ENCODE data around the gene USH1C. TPM values are rescaled to one million over a fixed set of nuclear protein-coding genes. Genes with fewer than 3 reads are reported as not detected.

Gene USH1C
- polyA plus RNA-seq, 6 donors from 2014 or later: not detected

DNA sequence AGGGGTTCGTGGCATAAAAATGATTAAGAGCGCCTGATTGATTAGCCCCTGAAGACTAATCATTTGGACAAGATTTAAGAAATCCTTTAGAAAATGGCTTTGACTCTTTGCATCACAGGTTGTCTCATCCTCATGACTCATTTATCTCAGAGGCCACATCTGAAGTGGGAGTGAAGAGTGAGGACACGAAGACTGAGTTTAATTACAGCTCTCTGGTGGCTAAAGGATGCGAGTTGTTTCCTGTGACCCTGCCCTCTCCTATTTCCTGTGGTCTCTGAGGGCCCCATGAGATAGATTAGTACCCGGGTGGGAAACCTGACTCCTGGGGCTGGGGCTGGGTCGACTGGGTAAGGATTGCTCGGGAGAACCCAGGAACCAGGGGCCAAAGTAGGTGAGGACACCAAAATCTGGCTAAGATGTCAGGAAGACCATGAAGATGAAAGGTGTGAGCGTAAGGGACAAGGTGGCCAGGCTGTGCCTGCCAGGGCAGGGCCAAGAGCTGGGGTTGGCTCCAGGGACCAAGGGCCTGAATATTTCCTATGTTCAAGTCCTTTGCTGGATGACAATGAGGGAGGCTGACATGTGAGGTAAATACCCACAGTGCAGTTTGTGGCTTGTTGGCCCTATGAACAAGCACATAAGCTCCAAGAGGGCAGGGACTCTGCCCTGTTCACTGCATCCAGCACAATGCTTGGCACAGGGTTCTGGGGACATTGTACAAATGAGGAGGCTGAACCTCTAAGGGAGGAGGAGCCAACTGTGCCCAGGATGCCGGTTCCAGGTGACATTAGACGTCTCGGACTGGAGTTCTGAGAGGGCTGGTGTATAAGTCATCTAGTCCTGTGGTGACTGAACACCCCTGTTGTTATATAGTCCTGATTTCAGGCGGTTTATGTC lies 6.5 kb upstream of the USH1C start:
- Mint-ChIP-seq H3K9me3 (peaks cover 0 to 4% (median 0%) of the 10 kb centered on the region in 7 donors), H3K27me3 (peaks cover 29 to 49% (median 44%) of the 10 kb centered on the region in 3 donors), H3K36me3 (no peaks in the 10 kb centered on the region), H3K4me3 (no peak overlapping the region), H3K4me1 (peaks cover 0 to 6% (median 3%) of the 10 kb centered on the region in 3 donors), H3K27ac (no peak overlapping the region)
- no peak for ATAC-seq (ENCODE audit: low read depth in 2 of 2)
- no peak for DNase-seq

DNA sequence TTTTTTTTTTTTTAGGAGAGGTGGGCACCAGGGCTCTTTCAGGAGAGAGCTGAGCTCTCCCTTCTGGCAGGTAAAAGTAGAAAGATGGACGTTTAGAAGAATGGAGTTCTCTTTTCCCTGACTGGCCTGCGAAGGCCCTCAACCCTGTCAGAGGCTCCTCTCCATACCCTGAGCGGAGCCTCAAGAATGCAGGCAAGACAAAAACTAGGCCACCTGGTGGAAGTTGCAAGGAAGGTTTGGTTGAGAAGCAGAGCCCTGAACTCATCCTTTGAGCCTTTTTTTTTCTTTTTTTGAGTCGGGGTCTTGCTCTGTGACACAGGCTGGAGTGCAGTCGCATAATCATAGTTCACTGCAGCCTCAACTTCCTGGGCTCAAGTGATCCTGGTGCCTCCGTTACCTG lies 4.2 kb upstream of the USH1C start:
- Mint-ChIP-seq H3K4me3 (no peak overlapping the region), H3K9me3 (peaks cover 0 to 4% (median 0%) of the 10 kb centered on the region in 7 donors), H3K27ac (no peak overlapping the region), H3K36me3 (no peaks in the 10 kb centered on the region), H3K27me3 (peaks cover 35 to 63% (median 57%) of the 10 kb centered on the region in 3 donors), H3K4me1 (peaks cover 4 to 6% (median 5%) of the 10 kb centered on the region in 3 donors)
- no peak for DNase-seq
- no peak for ATAC-seq (ENCODE audit: low read depth in 2 of 2)

DNA sequence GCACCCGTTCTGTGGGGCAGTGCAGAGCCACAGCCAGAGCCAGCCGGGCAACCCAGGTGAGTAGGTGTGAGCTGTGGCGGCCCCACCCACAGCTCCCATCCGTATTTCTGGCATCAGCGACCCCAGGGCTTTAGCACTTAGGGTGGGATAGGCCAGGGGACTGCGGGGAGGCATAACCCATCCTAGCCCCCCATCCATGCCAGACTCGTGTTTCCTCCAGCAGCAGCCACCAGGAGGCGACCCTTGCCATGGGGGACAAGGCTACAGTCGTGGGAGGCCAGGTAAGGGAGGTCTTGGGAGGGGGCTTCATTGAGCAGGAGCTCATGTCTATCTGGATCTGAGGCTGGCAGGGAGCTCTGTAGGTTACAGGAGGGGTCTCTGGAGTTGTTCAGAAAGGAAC lies 3.7 kb upstream of the USH1C start:
- DNase-seq (no peak), ATAC-seq (ENCODE audit: low read depth in 2 of 2) (no peak)

DNA sequence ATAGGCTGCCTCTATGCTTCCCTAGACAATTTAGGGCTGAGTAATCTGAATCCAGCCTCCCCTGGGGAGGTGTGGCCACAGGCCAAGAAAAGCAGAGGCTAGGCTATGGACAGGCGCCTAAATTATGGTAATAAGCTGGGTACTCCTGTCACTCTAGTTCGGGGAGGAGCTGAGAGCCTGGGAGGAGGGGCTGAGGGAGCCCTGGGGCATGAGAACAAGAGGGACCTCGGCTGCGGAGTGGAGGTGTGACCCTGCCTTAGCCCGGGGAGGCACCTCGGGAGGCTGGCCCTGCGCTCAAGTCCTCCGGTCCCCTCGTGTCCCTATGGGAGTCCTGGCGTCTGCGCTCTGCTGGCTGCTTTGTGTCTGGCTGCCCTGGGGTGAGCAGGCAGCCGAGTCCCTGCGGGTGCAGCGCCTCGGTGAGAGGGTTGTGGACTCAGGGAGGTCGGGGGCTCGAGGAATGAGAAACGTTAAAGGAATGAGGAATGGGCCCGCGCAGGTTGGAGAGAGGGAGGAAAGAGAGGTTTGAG lies 2.9 kb upstream of the USH1C start, which contains the start of gene OTOG:
OTOG (plus strand) TSS at position 209 of the 527 bp plus-strand sequence; CDS start at position 323, 114 bp downstream.
- H3K27ac Mint-ChIP-seq: peak within 1 kb of the TSS in 1 of 6 donors; percentile 53
- peaks cover 4 to 6% (median 5%) of the 10 kb centered on the region in 3 donors for H3K4me1 Mint-ChIP-seq
- ATAC-seq (ENCODE audit: low read depth in 2 of 2) (no peak), DNase-seq (no peak)
- H3K9me3 Mint-ChIP-seq: peaks cover 0 to 4% (median 0%) of the 10 kb centered on the region in 7 donors
- H3K27me3 Mint-ChIP-seq: peaks cover 37 to 63% (median 51%) of the 10 kb centered on the region in 3 donors
- H3K4me3 Mint-ChIP-seq: peak within 1 kb of the TSS in 1 of 8 donors; percentile 48
- no peaks in the 10 kb centered on the region for H3K36me3 Mint-ChIP-seq

More for the DNA sequence above, 3.7 kb upstream of the USH1C start:
- Mint-ChIP-seq H3K4me3 (no peak overlapping the region), H3K27ac (no peak overlapping the region), H3K9me3 (peaks cover 0 to 4% (median 0%) of the 10 kb centered on the region in 7 donors), H3K36me3 (no peaks in the 10 kb centered on the region), H3K4me1 (peaks cover 4 to 6% (median 5%) of the 10 kb centered on the region in 3 donors), H3K27me3 (peaks cover 35 to 64% (median 53%) of the 10 kb centered on the region in 3 donors)

DNA sequence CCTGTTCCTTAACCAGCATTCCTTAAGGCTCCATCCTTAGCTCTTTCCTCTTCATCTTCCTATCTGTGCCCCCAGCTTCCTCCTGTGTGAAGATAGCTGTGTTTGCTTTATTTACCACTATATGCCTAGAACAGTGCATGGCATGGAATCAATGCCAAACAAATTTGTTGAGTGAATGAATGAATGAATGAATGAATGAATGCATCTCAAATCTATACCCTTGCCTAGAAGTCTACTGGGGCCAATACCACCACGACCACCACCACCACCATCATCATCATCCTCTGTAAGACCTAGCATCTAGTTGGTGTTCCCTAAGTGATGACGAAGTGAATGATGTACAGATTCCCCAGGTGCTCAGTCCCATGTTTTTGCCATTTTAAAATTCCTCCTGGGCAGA lies 2.0 kb upstream of the USH1C start:
- Mint-ChIP-seq H3K9me3 (peaks cover 0 to 4% (median 0%) of the 10 kb centered on the region in 7 donors), H3K27ac (no peak overlapping the region), H3K27me3 (peaks cover 39 to 61% (median 50%) of the 10 kb centered on the region in 3 donors), H3K4me3 (no peak overlapping the region), H3K4me1 (peaks cover 4 to 6% (median 5%) of the 10 kb centered on the region in 3 donors), H3K36me3 (no peaks in the 10 kb centered on the region)
- DNase-seq: no peak
- ATAC-seq (ENCODE audit: low read depth in 2 of 2): no peak

DNA sequence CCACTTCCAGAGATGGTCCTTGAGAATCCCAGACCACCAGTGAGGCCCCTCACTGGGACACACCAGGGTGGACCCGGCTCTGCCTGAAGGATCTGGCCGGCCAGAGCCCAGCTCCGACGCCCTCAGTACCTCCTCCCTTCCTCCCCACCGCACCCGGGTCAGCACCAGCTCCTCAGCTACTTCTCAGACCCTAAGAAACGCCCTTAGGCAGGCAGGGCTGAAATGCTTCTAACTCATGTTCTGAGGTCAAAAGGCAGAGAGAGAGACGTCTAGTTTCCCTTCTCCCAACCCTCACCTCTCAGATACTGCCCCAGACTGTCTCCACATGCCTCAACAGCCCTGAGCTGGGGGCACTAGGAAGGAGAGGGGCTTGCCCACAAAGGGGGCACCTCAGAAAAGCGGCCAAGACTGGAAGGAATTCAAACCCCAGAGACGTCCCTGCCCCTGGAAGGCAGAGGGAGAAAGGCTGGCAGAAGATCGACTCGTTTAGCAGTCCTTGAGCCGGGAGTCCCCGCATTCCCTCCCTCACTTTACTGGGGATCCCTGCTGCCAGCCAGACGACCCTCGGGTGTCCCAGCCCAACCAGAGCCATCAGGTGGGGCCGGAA lies 539 bp downstream of the USH1C start:
- no peak for ATAC-seq (ENCODE audit: low read depth in 2 of 2)
- Mint-ChIP-seq H3K4me3 (peak overlapping the region in 1 of 8 donors; percentile 37), H3K4me1 (peaks cover 4 to 6% (median 5%) of the 10 kb centered on the region in 3 donors)

DNA sequence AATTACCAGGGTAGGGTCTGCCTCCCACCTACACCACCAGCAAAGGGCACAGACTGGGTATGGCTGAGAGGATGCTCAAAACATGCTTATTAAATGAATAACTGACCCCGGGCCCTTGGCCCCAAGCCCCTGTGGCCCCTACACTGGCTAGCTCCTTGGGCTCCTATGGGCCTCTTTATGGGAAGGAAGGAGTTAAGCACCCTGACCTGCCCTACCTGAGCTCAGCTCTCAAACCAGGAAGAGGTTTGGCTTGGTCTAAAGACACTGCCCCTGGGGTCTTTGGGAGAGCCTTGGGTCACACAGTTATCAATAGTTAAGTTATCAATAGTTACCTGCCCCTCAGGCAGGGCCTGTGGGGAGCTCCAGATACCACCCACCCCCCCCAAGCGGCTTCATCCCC lies 1.2 kb downstream of the USH1C start:
- no peak for ATAC-seq (ENCODE audit: low read depth in 2 of 2)
- Mint-ChIP-seq H3K36me3 (no peaks in the 10 kb centered on the region), H3K27ac (no peak overlapping the region), H3K4me3 (no peak overlapping the region), H3K27me3 (peaks cover 35 to 63% (median 61%) of the 10 kb centered on the region in 3 donors), H3K4me1 (peaks cover 4 to 6% (median 5%) of the 10 kb centered on the region in 3 donors), H3K9me3 (peaks cover 0 to 4% (median 0%) of the 10 kb centered on the region in 7 donors)
- DNase-seq: no peak

More for the DNA sequence above, 539 bp downstream of the USH1C start:
- H3K9me3 Mint-ChIP-seq: peaks cover 0 to 4% (median 0%) of the 10 kb centered on the region in 7 donors
- no peak overlapping the region for H3K27ac Mint-ChIP-seq
- DNase-seq: no peak
- H3K27me3 Mint-ChIP-seq: peaks cover 38 to 64% (median 61%) of the 10 kb centered on the region in 3 donors
- no peaks in the 10 kb centered on the region for H3K36me3 Mint-ChIP-seq

DNA sequence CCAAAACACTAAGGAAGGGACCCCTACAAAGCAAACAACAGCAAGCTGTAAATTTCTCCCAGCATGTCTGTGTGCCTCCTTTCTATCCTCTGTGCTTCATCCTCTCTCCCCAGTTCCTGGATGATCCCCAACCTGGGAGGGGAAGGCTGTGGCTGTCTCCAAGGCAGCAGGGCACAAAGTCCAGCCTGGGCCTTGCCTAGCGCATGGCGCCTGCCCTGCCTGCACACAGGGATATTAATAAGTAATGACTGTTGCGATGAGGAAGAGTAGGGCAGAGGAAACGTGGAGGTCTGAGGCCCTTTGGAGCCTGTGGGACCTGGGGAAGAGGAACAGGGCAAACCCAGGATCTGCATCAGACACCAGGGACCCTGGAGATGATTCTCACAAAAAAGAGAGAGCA lies 2.0 kb downstream of the USH1C start:
- H3K36me3 Mint-ChIP-seq: no peaks in the 10 kb centered on the region
- H3K4me1 Mint-ChIP-seq: peaks cover 3 to 4% (median 4%) of the 10 kb centered on the region in 3 donors
- H3K4me3 Mint-ChIP-seq: no peak overlapping the region
- DNase-seq (no peak), ATAC-seq (ENCODE audit: low read depth in 2 of 2) (no peak)
- H3K9me3 Mint-ChIP-seq: peaks cover 0 to 4% (median 0%) of the 10 kb centered on the region in 7 donors
- no peak overlapping the region for H3K27ac Mint-ChIP-seq
- H3K27me3 Mint-ChIP-seq: peaks cover 30 to 55% (median 53%) of the 10 kb centered on the region in 3 donors

DNA sequence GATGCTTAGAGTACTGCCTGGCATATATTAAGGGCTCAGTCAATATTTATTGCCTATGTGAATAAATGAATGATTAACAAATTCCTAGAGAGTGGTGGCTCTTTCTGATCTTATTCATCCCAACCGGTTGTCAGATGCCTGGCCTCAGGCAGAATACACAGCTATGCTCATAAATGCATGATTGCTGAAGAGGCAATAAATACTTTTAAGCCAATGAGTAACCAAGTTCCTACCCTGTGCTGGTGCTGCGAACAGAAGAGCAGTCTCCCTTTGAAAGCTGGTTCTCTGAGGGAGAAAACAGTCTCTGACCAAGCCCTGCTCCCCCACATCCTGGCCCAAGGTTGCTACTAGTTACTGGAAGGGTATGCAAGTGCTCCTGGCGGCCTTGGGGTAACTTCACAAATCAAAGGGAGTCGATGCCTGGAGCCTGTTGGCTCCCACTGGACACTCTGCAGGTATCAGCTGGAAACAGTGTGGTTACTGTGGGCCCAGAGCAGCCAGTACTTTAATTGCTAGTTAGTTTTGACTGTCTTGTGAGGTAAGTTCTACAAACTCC lies 2.8 kb downstream of the USH1C start:
- Mint-ChIP-seq H3K4me3 (no peak overlapping the region), H3K9me3 (peaks cover 0 to 4% (median 0%) of the 10 kb centered on the region in 7 donors), H3K4me1 (peaks cover 0 to 4% (median 2%) of the 10 kb centered on the region in 3 donors), H3K27ac (no peak overlapping the region), H3K27me3 (peaks cover 24 to 47% (median 44%) of the 10 kb centered on the region in 3 donors), H3K36me3 (no peaks in the 10 kb centered on the region)
- no peak for DNase-seq
- ATAC-seq (ENCODE audit: low read depth in 2 of 2): no peak

DNA sequence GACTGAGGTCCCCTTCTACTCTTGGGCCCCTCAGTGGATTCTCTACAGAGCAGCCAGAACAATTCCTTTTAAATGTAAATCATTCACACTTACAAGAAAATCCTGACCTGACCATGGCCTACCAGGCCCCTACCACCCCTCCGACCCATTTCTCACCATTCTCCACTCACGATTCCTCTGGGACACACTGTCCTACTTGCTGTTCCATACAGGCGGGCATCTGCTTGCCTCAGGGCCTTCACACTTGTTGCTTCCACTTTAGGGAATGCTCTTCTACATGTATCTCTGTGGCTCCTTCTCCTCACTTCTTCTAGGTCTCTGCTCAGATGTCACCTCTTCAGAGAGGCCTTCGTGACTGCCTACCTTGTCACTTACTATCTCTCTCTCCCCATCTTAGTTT lies 3.4 kb downstream of the USH1C start:
- H3K27me3 Mint-ChIP-seq: peaks cover 18 to 41% (median 38%) of the 10 kb centered on the region in 3 donors
- no peak overlapping the region for H3K4me3 Mint-ChIP-seq
- DNase-seq (no peak), ATAC-seq (ENCODE audit: low read depth in 2 of 2) (no peak)
- peaks cover 0 to 4% (median 0%) of the 10 kb centered on the region in 7 donors for H3K9me3 Mint-ChIP-seq
- H3K27ac Mint-ChIP-seq: no peak overlapping the region
- peaks cover 0 to 4% (median 2%) of the 10 kb centered on the region in 3 donors for H3K4me1 Mint-ChIP-seq
- H3K36me3 Mint-ChIP-seq: no peaks in the 10 kb centered on the region

DNA sequence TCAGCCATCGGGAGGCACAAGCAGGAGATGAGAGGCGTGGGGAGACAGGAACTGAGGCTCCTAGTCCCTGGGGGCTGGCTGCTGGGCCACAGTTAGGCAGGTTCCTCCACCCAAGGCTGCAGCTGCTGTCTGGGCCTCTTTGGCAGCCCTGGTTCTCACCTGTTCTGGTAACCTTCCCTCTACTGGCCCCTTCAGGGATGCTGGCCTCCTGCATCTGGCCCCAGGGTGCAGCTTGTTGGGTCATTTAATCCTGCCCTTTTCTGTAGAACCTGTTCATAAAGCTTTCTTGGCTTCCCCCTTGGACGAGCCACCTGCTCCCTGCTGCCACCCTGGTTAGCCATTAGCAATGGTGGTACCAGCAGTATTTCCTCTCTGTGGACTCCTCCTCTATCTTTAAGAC lies 5.5 kb downstream of the USH1C start:
- H3K4me1 Mint-ChIP-seq: peaks cover 0 to 1% (median 0%) of the 10 kb centered on the region in 3 donors
- no peak overlapping the region for H3K4me3 Mint-ChIP-seq
- H3K27ac Mint-ChIP-seq: no peak overlapping the region
- H3K9me3 Mint-ChIP-seq: peaks cover 0 to 2% (median 0%) of the 10 kb centered on the region in 7 donors
- DNase-seq (no peak), ATAC-seq (ENCODE audit: low read depth in 2 of 2) (no peak)
- H3K27me3 Mint-ChIP-seq: peaks cover 10 to 25% (median 21%) of the 10 kb centered on the region in 3 donors
- H3K36me3 Mint-ChIP-seq: no peaks in the 10 kb centered on the region

DNA sequence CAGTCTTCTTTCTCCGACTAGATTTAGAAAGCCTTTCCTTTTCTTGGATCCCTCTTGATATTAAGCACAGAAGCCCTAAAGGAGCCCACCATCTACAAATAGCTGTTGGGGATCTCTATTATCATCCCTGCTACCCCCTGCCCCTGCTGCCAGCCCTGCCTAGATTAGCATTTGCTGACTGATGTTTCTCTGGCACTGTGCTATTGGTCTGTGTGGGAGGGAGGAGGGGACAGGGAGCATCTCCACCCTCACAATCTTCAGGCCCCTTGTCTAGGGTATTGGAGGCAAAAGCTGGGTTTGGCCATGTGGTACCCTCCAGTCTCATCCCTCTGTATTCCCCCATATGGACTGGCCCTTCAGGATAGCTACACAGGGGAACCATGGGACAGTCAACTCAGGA lies 6.2 kb downstream of the USH1C start:
- no peak for ATAC-seq (ENCODE audit: low read depth in 2 of 2)
- Mint-ChIP-seq H3K27me3 (peaks cover 8 to 21% (median 21%) of the 10 kb centered on the region in 3 donors), H3K27ac (peak overlapping the region in 1 of 6 donors; percentile 30), H3K4me1 (no peaks in the 10 kb centered on the region), H3K9me3 (peaks cover 0 to 2% (median 0%) of the 10 kb centered on the region in 7 donors), H3K4me3 (no peak overlapping the region), H3K36me3 (no peaks in the 10 kb centered on the region)
- DNase-seq: no peak

DNA sequence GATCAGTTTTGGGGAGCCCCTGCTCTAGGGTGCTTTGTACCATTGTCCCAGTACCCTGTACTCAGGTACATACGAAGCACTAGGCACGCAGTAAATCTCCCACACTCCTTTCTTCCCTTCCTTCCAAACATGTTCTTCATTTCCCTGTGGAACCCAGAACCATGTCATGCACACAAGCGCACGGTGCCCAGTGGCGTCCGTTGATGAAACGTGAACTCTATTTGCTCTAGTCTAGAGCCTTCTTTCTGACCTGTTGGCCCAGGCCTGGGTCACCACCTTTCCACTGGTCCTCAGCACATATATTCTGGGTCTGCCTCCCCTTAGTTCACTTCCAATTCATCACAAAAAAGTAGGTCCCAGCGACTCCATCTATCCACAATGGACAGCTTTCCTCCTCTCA lies 7.0 kb downstream of the USH1C start:
- ATAC-seq (ENCODE audit: low read depth in 2 of 2) (no peak), DNase-seq (no peak)
- Mint-ChIP-seq H3K4me3 (no peak overlapping the region), H3K36me3 (no peaks in the 10 kb centered on the region), H3K4me1 (no peaks in the 10 kb centered on the region), H3K9me3 (no peaks in the 10 kb centered on the region), H3K27ac (no peak overlapping the region), H3K27me3 (peaks cover 7 to 23% (median 17%) of the 10 kb centered on the region in 3 donors)

Measured in naive B cell (primary cell).